Keratinocyte (primary cell): Measurements from ENCODE around the gene RNF13.

Experiments
- CTCF ChIP-seq, 3 experiments: IDR thresholded peaks in 1 of 3; conservative IDR thresholded peaks in 1 of 3; optimal IDR thresholded peaks in 1 of 3; 2 replicates in 2 of 3; 3 replicates in 1 of 3; pipeline versions ENCODE3 to v1.5.1; 2011; ENCODE audit warnings: low read length in 3 of 3, mild to moderate bottlenecking in 3 of 3, moderate library complexity in 2 of 3, control low read depth in 1 of 3, inconsistent platforms in 1 of 3; ENCODE audit not compliant: insufficient read depth in 2 of 3; ENCODE audit errors: extremely low read depth in 1 of 3
- EZH2 ChIP-seq: IDR thresholded peaks from one replicate; pipeline ENCODE4 v1.6.1; 2012; ENCODE audit warnings: inconsistent platforms, mild to moderate bottlenecking, low read length, moderate library complexity

- TF ChIP-seq CTCF (optimal IDR thresholded peaks at IDR 0.05 in 1 of 3, IDR thresholded peaks at IDR 0.05 in 1 of 3, conservative IDR thresholded peaks at IDR 0.05 in 1 of 3; ENCODE audit: extremely low read depth in 1 of 3, insufficient read depth in 2 of 3, low read length in 3 of 3) (no peak), EZH2 (no peak)
These were observed 120.0 kb downstream of the RNF13 start for GRCh38 chr3:149933008-149933407.
